Tibial nerve (tissue), 4 donors: Measurements from ENCODE around the gene RNF7.

Experiments
- CTCF ChIP-seq, 5 experiments: fragments of 200-600 bp in 3 of 5; fragments of 450-650 bp in 2 of 5; sonication (generic) in 3 of 5; IDR thresholded peaks; one replicate each; pipeline ENCODE4 v1.5.1; 2016 to 2019; ENCODE audit warnings: antibody characterized with exemption in 5 of 5, mild to moderate bottlenecking in 3 of 5, moderate library complexity in 2 of 5
- EP300 ChIP-seq, 2 donors: sonication (generic); formaldehyde crosslinking; IDR thresholded peaks; one replicate each; pipeline ENCODE4 v1.6.1; 2017; ENCODE audit warnings: antibody characterized with exemption in 2 of 2, mild to moderate bottlenecking in 1 of 2
- POLR2A ChIP-seq, 2 donors: fragments of 450-650 bp; IDR thresholded peaks; one replicate each; pipeline ENCODE4 v1.6.1; 2017; ENCODE audit warnings: antibody characterized with exemption in 2 of 2, mild to moderate bottlenecking in 2 of 2, moderate library complexity in 2 of 2

GRCh38 chr3:141764045-141764444 is 25.9 kb downstream of the RNF7 start:
- no peak for TF ChIP-seq EP300 (IDR thresholded peaks at IDR 0.05)
- no peak for TF ChIP-seq CTCF (IDR thresholded peaks at IDR 0.05)
- TF ChIP-seq POLR2A (IDR thresholded peaks at IDR 0.05): no peak
